Neutrophil (primary cell): ENCODE measurements around the gene TRIM8.

ENCODE experiments used
- H3K27ac ChIP-seq: fragments of 200-600 bp; sonication (generic); 2 replicates; pipeline ENCODE4 v1.5.1; 2016; ENCODE audit warnings: mild to moderate bottlenecking, moderate library complexity
- H3K27me3 ChIP-seq: fragments of 200-600 bp; sonication (generic); 2 replicates; pipeline ENCODE4 v1.6.0; 2016; ENCODE audit warnings: mild to moderate bottlenecking
- H3K36me3 ChIP-seq: fragments of 200-600 bp; sonication (generic); 2 replicates; pipeline ENCODE4 v1.5.1; 2017
- H3K4me1 ChIP-seq, 2 experiments: fragments of 200-600 bp in 1 of 2; sonication (generic) in 1 of 2; 1 replicate in 1 of 2; 2 replicates in 1 of 2; pipeline versions ENCODE4 v1.5.1 to v1.6.1; 2013 to 2016; ENCODE audit warnings: low read depth in 1 of 2, low read length in 1 of 2, mild to moderate bottlenecking in 1 of 2, moderate library complexity in 1 of 2; ENCODE audit not compliant: control insufficient read depth in 1 of 2, insufficient read depth in 1 of 2
- H3K4me3 ChIP-seq, 2 experiments: fragments of 200-600 bp in 1 of 2; sonication (generic) in 1 of 2; 1 replicate in 1 of 2; 2 replicates in 1 of 2; pipeline ENCODE4 v1.5.1; 2013 to 2016; ENCODE audit warnings: low read depth in 1 of 2, low read length in 1 of 2, mild to moderate bottlenecking in 1 of 2, moderate library complexity in 1 of 2
- H3K9me3 ChIP-seq: fragments of 200-600 bp; sonication (generic); 2 replicates; pipeline ENCODE4 v1.5.1; 2016
- CTCF ChIP-seq: fragments of 200-600 bp; sonication (generic); IDR thresholded peaks from 2 replicates; pipeline ENCODE4 v1.5.1; 2016; ENCODE audit warnings: antibody characterized with exemption

The TRIM8 gene

GRCh38 chr10:102630663-102631062 is 13.6 kb upstream of the TRIM8 start:
- H3K4me1 ChIP-seq, result peaks cover 38 to 41% of the 10 kb centered on the region in 2 experiments
- peak overlapping the region; percentile 89 for H3K27ac ChIP-seq

DNA sequence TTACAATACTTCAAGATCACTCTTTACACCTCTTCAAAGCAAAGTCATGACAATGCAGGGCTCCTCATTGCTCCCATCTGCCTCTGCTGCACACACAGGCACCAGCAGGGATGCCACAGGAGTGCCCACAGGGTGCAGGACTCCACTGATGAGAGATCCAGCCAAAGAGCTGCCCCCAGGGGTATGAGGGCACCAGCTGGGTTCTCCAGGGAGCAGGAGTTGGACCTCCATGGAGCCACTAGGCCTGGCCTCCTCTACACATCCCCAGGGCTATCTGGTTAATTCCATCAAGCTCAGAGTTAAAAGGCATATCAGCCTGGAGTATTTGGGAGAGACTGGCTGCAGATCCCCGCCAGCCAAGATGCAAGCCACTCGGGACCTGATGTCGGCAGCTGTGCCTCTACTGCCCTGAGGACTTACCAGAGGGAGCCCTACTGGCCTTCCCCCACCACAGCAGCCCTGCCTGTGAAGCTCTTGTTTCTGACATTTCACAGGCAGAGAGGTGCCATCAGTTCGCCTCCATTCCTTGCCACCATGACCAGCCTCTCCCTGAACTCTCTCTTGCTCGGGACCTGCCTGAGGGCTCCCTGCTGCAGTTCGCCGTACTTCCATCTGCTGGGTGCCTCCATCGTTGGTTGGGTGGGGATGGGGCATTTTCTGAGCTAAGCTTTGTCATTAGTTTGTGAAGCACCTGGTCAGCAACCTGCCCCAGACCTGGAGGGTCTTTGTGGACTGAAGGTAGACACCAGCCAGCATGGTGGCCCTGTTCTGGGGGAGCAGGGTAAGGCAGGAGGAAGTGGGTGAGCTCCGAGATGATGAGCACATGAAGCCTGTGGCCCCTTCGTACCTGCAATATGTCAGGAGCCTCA is 12.5 kb upstream of the TRIM8 start:
- Histone ChIP-seq H3K27ac (peak overlapping the region; percentile 89), H3K4me1 (peaks cover 46% of the 10 kb centered on the region in 2 experiments), H3K27me3 (no peaks in the 10 kb centered on the region), H3K36me3 (peaks cover 7% of the 10 kb centered on the region), H3K4me3 (no peak overlapping the region), H3K9me3 (no peaks in the 10 kb centered on the region)
- no peak for TF ChIP-seq CTCF

More at GRCh38 chr10:102630663-102631062, 13.6 kb upstream of the TRIM8 start:
- Histone ChIP-seq H3K36me3 (peaks cover 7% of the 10 kb centered on the region), H3K9me3 (no peaks in the 10 kb centered on the region), H3K27me3 (no peaks in the 10 kb centered on the region), H3K4me3 (no peak overlapping the region)
- no peak for TF ChIP-seq CTCF

DNA sequence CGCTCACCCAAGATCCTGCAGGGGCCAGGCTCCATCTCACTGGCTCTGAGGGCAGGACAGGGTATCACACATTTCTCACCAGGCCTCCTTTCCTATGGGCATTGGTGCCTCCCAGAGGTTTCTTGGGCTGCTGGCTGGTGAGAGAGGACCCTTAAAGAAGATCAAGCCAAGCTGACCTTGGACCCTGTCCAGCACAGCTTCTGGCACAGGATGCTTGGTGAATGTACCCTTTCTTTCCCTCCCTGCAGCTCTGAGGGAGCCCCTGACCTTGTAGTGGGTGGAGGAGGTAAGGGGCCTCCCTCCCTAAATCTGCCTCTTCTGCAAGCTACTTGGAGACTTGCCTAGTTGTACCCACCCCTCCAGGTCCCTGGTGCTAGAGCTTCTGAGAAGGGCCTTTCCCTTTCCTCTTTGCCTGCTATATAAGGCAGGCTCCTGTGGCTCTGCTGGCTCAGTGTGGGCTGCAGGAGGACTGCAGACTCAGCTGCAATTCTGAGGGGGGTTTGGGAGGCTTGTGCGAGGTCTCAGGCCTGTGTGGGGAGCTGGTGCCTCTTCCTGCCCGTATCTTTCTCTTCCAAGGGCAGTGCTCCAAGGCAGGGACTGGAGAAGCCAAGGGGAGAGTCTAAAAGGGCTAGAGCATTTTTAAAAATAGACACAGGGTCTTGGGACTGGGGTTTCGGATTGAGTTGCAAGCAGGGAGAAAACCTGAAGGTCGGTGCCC is 11.7 kb upstream of the TRIM8 start:
- peak overlapping the region; percentile 89 for H3K27ac ChIP-seq
- H3K4me1 ChIP-seq, result peaks cover 46 to 47% of the 10 kb centered on the region in 2 experiments
- no peaks in the 10 kb centered on the region for H3K27me3 ChIP-seq
- H3K4me3 ChIP-seq, result no peak overlapping the region
- TF ChIP-seq CTCF, result no peak
- peaks cover 7% of the 10 kb centered on the region for H3K36me3 ChIP-seq
- H3K9me3 ChIP-seq, result no peaks in the 10 kb centered on the region

GRCh38 chr10:102633287-102633686 is 11.0 kb upstream of the TRIM8 start:
- peaks cover 46 to 47% of the 10 kb centered on the region in 2 experiments for H3K4me1 ChIP-seq
- H3K27ac ChIP-seq, result peak overlapping the region; percentile 89
- H3K36me3 ChIP-seq, result peaks cover 7% of the 10 kb centered on the region
- H3K4me3 ChIP-seq, result peak overlapping the region in 1 of 2 experiments; percentile 21
- no peak for TF ChIP-seq CTCF
- no peaks in the 10 kb centered on the region for H3K9me3 ChIP-seq
- no peaks in the 10 kb centered on the region for H3K27me3 ChIP-seq

DNA sequence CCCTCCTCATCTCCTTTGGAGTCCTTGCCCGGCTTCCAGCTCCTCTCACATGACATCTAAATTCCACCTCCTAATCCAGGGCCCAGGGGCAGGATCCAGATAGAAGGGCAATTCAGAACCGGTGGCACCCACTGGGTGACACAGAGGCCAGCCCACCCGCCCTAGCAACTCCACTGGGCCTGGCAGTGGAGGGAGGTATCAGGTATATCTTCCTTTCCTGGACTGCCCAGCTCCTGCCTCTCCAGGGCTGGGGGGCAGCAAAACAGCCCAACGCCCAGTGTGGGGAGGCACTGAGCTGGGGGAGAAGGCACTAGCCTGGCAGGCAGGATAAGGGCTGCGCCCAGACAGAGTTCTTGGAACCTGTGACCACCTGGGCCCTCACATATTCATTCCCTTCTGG is 10.4 kb upstream of the TRIM8 start:
- Histone ChIP-seq H3K27me3 (no peaks in the 10 kb centered on the region), H3K27ac (peak overlapping the region; percentile 89), H3K36me3 (peaks cover 7% of the 10 kb centered on the region), H3K9me3 (no peaks in the 10 kb centered on the region), H3K4me1 (peaks cover 46 to 47% of the 10 kb centered on the region in 2 experiments), H3K4me3 (peak overlapping the region in 1 of 2 experiments; percentile 21)
- TF ChIP-seq CTCF, result no peak
